ENCODE data around the gene APOA1. TPM values are rescaled to one million over a fixed set of nuclear protein-coding genes. Genes with fewer than 3 reads are reported as not detected.

The APOA1 gene
- total and polyA plus RNA-seq, 10 of the 15 experiments (the other 5 are each of a cell fraction or from before 2014, with no cell fraction given), result 0.10 to 2.4 (median 0.24) TPM; not detected in 3

DNA sequence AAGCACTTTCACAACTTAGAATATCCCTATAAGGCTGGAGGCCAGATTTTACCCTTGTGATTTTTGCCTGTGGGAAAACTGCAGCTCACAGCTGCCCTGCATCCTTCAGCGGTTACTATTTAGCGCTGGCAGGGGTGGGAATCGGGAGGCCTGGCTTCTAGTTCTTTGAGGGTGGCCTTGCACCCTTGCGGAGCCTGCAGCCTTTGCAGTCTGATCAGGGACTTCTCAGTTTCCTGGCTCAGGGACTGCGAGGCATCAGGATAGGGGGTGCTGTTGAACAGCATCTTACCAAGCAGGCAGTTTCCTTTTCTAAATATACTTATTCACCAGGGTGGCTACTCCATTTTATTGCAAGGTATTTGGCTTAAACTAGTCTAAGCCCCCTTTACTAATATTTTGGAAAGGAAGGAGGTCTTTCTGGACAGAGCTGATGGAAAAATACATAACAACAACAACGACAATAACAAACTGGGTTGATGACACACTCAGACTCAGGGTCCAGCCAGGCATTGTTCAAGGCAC, 2.9 kb upstream of the APOA1 start:
- POLR2A ChIA-PET, result no interaction called here
- DNase-seq (ENCODE audit: low read depth, low spot score) (no peak), ATAC-seq (no peak), FAIRE-seq (no peak)
- H3K79me2 ChIP-seq (ENCODE audit: control insufficient read depth, insufficient read depth, low read length), result no peaks in the 10 kb centered on the region
- H3K9me3 ChIP-seq (replicated peaks; ENCODE audit: control insufficient read depth, insufficient read depth, low read length), result no peaks in the 10 kb centered on the region
- no peak overlapping the region for H2AFZ ChIP-seq (ENCODE audit: control insufficient read depth, low read depth, low read length)
- no peaks in the 10 kb centered on the region for H3K27me3 ChIP-seq (replicated peaks in 1 of 2; ENCODE audit: control insufficient read depth in 2 of 2, insufficient read depth in 2 of 2, low read length in 1 of 2)
- peaks cover 0 to 7% of the 10 kb centered on the region in 2 experiments; a peak in 1 of 4 replicates for H3K36me3 ChIP-seq (ENCODE audit: control insufficient read depth in 2 of 2, insufficient read depth in 2 of 2, low read length in 1 of 2)
- in situ Hi-C loops (cut with MboI) (no loop called here), intact Hi-C loops (cut with micrococcal nuclease; ENCODE audit: unreplicated experiment) (no loop called here)
- CTCF ChIA-PET, result interaction anchor here (1.0 to 1.3 kb wide), 3 partner anchors 8 to 14 kb away, joined by 3 to 4 read pairs (median 3); no protein-coding TSS in a partner anchor
- no TSS peak for BruUV-seq (replicated peaks)
- H3K4me3 ChIP-seq, result no peak overlapping the region
- RAD21 ChIA-PET (ENCODE audit: unreplicated experiment), result interaction anchor here (0.7 kb wide), 1 partner anchor 140 kb away, joined by 3 read pairs; no protein-coding TSS in a partner anchor
- no peaks in the 10 kb centered on the region for H4K20me1 ChIP-seq (ENCODE audit: control insufficient read depth, insufficient read depth)
- H3K4me1 ChIP-seq (ENCODE audit: control insufficient read depth, insufficient read depth, low read length), result peaks cover 6% of the 10 kb centered on the region; the same call in 1 of the 2 replicates
- no peak overlapping the region for H3K9ac ChIP-seq (ENCODE audit: control insufficient read depth, insufficient read depth, low read length)
- TF ChIP-seq POU2F2 (IDR thresholded peaks at IDR 0.05; ENCODE audit: borderline replicate concordance, low read depth, low read length), result no peak
- TF ChIP-seq CTCF (IDR thresholded peaks at IDR 0.05 in 2 of 3, conservative IDR thresholded peaks at IDR 0.05 in 1 of 3; ENCODE audit: control insufficient read depth in 2 of 3, extremely low read depth in 1 of 3, insufficient read depth in 1 of 3, low read depth in 3 of 3, low read length in 3 of 3), result peak in 1 of 3 experiments; percentile 27; a peak in 1 of 6 replicates
- TF ChIP-seq CREB1 (IDR thresholded peaks at IDR 0.05; ENCODE audit: low read depth), result no peak
- TF ChIP-seq RAD21 (IDR thresholded peaks at IDR 0.05; ENCODE audit: insufficient read depth, low read depth, low read length), result 0 out of 2 replicates have a peak, but pooled peaks have one; percentile 15
- TF ChIP-seq SMAD5 (IDR thresholded peaks at IDR 0.05; ENCODE audit: low read depth), result no peak
- no peak for TF ChIP-seq EGR1 (IDR thresholded peaks at IDR 0.05; ENCODE audit: borderline replicate concordance in 1 of 2, low read depth in 2 of 2, low read length in 2 of 2)
- no peak for TF ChIP-seq IRF5 (IDR thresholded peaks at IDR 0.05; ENCODE audit: borderline replicate concordance)
- no peak overlapping the region for H3K27ac ChIP-seq (ENCODE audit: control insufficient read depth, insufficient read depth)
- WGBS (ENCODE audit: insufficient coverage, insufficient replicate concordance, low lambda C conversion rate, missing lambda C conversion rate), result 69% methylated on average over 6 of the region's 6 CpGs
- H3K4me2 ChIP-seq (ENCODE audit: control insufficient read depth, insufficient read depth), result no peak overlapping the region
- SMC1A ChIA-PET (ENCODE audit: uncharacterized antibody, unreplicated experiment), result interaction anchor here (1.2 to 2.5 kb wide), 3 partner anchors 13 to 266 kb away, joined by 3 to 9 read pairs (median 4); partner anchors contain the start of gene APOA5
